ENCODE data around the gene LIN28A.
A peak's percentile ranks its signal among the peaks of the same experiment; 100 is the strongest.
"Not testable (repeated sequence)": the region's sequence is repeated elsewhere in the genome, so short reads cannot be mapped to it uniquely, and the experiment has no call there.

The LIN28A gene

GRCh38 chr1:26368486-26368885, 42.1 kb upstream of the LIN28A start:
- no peaks in the 10 kb centered on the region for H3K36me3 ChIP-seq (ENCODE audit: control insufficient read depth in 1 of 2, insufficient read depth in 2 of 2, low read depth in 1 of 2, low read length in 2 of 2)
- H3K27ac ChIP-seq (ENCODE audit: low read length, poor library complexity, severe bottlenecking), result no peak overlapping the region
- no peak overlapping the region for H2AFZ ChIP-seq (ENCODE audit: low read depth, low read length)
- no peak overlapping the region for H3K4me2 ChIP-seq (ENCODE audit: low read length, poor library complexity, severe bottlenecking)
- H2BK15ac ChIP-seq (ENCODE audit: low read depth, poor library complexity, severe bottlenecking), result no peak overlapping the region
- H2BK12ac ChIP-seq (ENCODE audit: low read length in 2 of 2), result no peak overlapping the region
- no peak overlapping the region for H3K9ac ChIP-seq (ENCODE audit: low read length)
- no peak overlapping the region for H4K91ac ChIP-seq (ENCODE audit: low read length)
- no peak overlapping the region for H3K4ac ChIP-seq (ENCODE audit: low read depth in 1 of 2, low read length in 2 of 2)
- WGBS, result 99% methylated on average over 3 of the region's 3 CpGs
- H3K14ac ChIP-seq (ENCODE audit: low read length in 2 of 2), result no peak overlapping the region
- no peak overlapping the region for H3K18ac ChIP-seq (ENCODE audit: low read depth in 1 of 2, low read length in 2 of 2)
- no peak for DNase-seq
- H4K8ac ChIP-seq (ENCODE audit: low read length), result no peak overlapping the region
- no peak overlapping the region for H2BK5ac ChIP-seq (ENCODE audit: low read depth, low read length, poor library complexity, severe bottlenecking)
- no peak overlapping the region for H3K23ac ChIP-seq (ENCODE audit: low read length in 2 of 2)
- no peak overlapping the region for H2BK120ac ChIP-seq (ENCODE audit: low read depth, low read length)
- no peaks in the 10 kb centered on the region for H3K9me3 ChIP-seq (ENCODE audit: control insufficient read depth, low read length)
- H3K4me1 ChIP-seq (ENCODE audit: control insufficient read depth, insufficient read depth, low read depth, low read length), result peaks cover 2% of the 10 kb centered on the region
- no peaks in the 10 kb centered on the region for H3K79me1 ChIP-seq (replicated peaks; ENCODE audit: low read length, poor library complexity, severe bottlenecking)
- peaks cover 35 to 51% of the 10 kb centered on the region in 2 experiments for H3K27me3 ChIP-seq (ENCODE audit: control insufficient read depth in 1 of 2, insufficient read depth in 1 of 2, low read length in 2 of 2)
- no peak overlapping the region for H3K4me3 ChIP-seq (ENCODE audit: insufficient read depth in 1 of 2, low read depth in 1 of 2, low read length in 2 of 2)
- H2AK5ac ChIP-seq (ENCODE audit: low read length, severe bottlenecking), result no peak overlapping the region

GRCh38 chr1:26370591-26371382, 39.8 kb upstream of the LIN28A start:
- no peak overlapping the region for H3K4me2 ChIP-seq (ENCODE audit: low read length, poor library complexity, severe bottlenecking)
- no peak overlapping the region for H3K18ac ChIP-seq (ENCODE audit: low read depth in 1 of 2, low read length in 2 of 2)
- no peak overlapping the region for H2AFZ ChIP-seq (ENCODE audit: low read depth, low read length)
- H2BK12ac ChIP-seq (ENCODE audit: low read length in 2 of 2), result no peak overlapping the region
- no peak overlapping the region for H2BK5ac ChIP-seq (ENCODE audit: low read depth, low read length, poor library complexity, severe bottlenecking)
- no peak overlapping the region for H3K14ac ChIP-seq (ENCODE audit: low read length in 2 of 2)
- peaks cover 20 to 36% of the 10 kb centered on the region in 2 experiments for H3K27me3 ChIP-seq (ENCODE audit: control insufficient read depth in 1 of 2, insufficient read depth in 1 of 2, low read length in 2 of 2)
- H3K79me1 ChIP-seq (replicated peaks; ENCODE audit: low read length, poor library complexity, severe bottlenecking), result no peaks in the 10 kb centered on the region
- H3K36me3 ChIP-seq (ENCODE audit: control insufficient read depth in 1 of 2, insufficient read depth in 2 of 2, low read depth in 1 of 2, low read length in 2 of 2), result no peaks in the 10 kb centered on the region
- 57% methylated on average over 6 of the region's 6 CpGs for WGBS
- H3K4me3 ChIP-seq (ENCODE audit: insufficient read depth in 1 of 2, low read depth in 1 of 2, low read length in 2 of 2), result no peak overlapping the region
- no peak overlapping the region for H2AK5ac ChIP-seq (ENCODE audit: low read length, severe bottlenecking)
- H4K8ac ChIP-seq (ENCODE audit: low read length), result no peak overlapping the region
- H2BK120ac ChIP-seq (ENCODE audit: low read depth, low read length), result no peak overlapping the region
- no peak overlapping the region for H3K9ac ChIP-seq (ENCODE audit: low read length)
- H4K91ac ChIP-seq (ENCODE audit: low read length), result no peak overlapping the region
- peak overlapping the region; percentile 30 for H2BK15ac ChIP-seq (ENCODE audit: low read depth, poor library complexity, severe bottlenecking)
- peaks cover 2% of the 10 kb centered on the region for H3K4me1 ChIP-seq (ENCODE audit: control insufficient read depth, insufficient read depth, low read depth, low read length)
- H3K27ac ChIP-seq (ENCODE audit: low read length, poor library complexity, severe bottlenecking), result no peak overlapping the region
- H3K23ac ChIP-seq (ENCODE audit: low read length in 2 of 2), result no peak overlapping the region
- H3K4ac ChIP-seq (ENCODE audit: low read depth in 1 of 2, low read length in 2 of 2), result no peak overlapping the region
- no peak for DNase-seq
- H3K9me3 ChIP-seq (ENCODE audit: control insufficient read depth, low read length), result no peaks in the 10 kb centered on the region

GRCh38 chr1:26372039-26372438, 38.6 kb upstream of the LIN28A start:
- no peaks in the 10 kb centered on the region for H3K9me3 ChIP-seq (ENCODE audit: control insufficient read depth, low read length)
- H3K4ac ChIP-seq (ENCODE audit: low read depth in 1 of 2, low read length in 2 of 2), result no peak overlapping the region
- H2BK12ac ChIP-seq (ENCODE audit: low read length in 2 of 2), result no peak overlapping the region
- peaks cover 2% of the 10 kb centered on the region for H3K4me1 ChIP-seq (ENCODE audit: control insufficient read depth, insufficient read depth, low read depth, low read length)
- no peak overlapping the region for H2BK5ac ChIP-seq (ENCODE audit: low read depth, low read length, poor library complexity, severe bottlenecking)
- no peak overlapping the region for H3K23ac ChIP-seq (ENCODE audit: low read length in 2 of 2)
- no peak overlapping the region for H3K27ac ChIP-seq (ENCODE audit: low read length, poor library complexity, severe bottlenecking)
- no peak overlapping the region for H4K91ac ChIP-seq (ENCODE audit: low read length)
- H3K18ac ChIP-seq (ENCODE audit: low read depth in 1 of 2, low read length in 2 of 2), result no peak overlapping the region
- no peak overlapping the region for H3K4me2 ChIP-seq (ENCODE audit: low read length, poor library complexity, severe bottlenecking)
- H2AFZ ChIP-seq (ENCODE audit: low read depth, low read length), result no peak overlapping the region
- no peak overlapping the region for H2BK15ac ChIP-seq (ENCODE audit: low read depth, poor library complexity, severe bottlenecking)
- H3K4me3 ChIP-seq (ENCODE audit: insufficient read depth in 1 of 2, low read depth in 1 of 2, low read length in 2 of 2), result no peak overlapping the region
- no peak overlapping the region for H2AK5ac ChIP-seq (ENCODE audit: low read length, severe bottlenecking)
- no peaks in the 10 kb centered on the region for H3K79me1 ChIP-seq (replicated peaks; ENCODE audit: low read length, poor library complexity, severe bottlenecking)
- H3K36me3 ChIP-seq (ENCODE audit: control insufficient read depth in 1 of 2, insufficient read depth in 2 of 2, low read depth in 1 of 2, low read length in 2 of 2), result no peaks in the 10 kb centered on the region
- H2BK120ac ChIP-seq (ENCODE audit: low read depth, low read length), result no peak overlapping the region
- H3K9ac ChIP-seq (ENCODE audit: low read length), result no peak overlapping the region
- H3K14ac ChIP-seq (ENCODE audit: low read length in 2 of 2), result no peak overlapping the region
- WGBS, result 92% methylated on average over 5 of the region's 5 CpGs
- no peak overlapping the region for H4K8ac ChIP-seq (ENCODE audit: low read length)
- no peak for DNase-seq
- peaks cover 20 to 36% of the 10 kb centered on the region in 2 experiments for H3K27me3 ChIP-seq (ENCODE audit: control insufficient read depth in 1 of 2, insufficient read depth in 1 of 2, low read length in 2 of 2)

GRCh38 chr1:26372611-26373010, 38.0 kb upstream of the LIN28A start, which contains the start of gene ZNF683:
ZNF683 (minus strand) TSS chr1:26372750; CDS start chr1:26368571, 4,179 bp downstream.
- H3K9ac ChIP-seq (ENCODE audit: low read length); H4K8ac ChIP-seq (ENCODE audit: low read length); DNase-seq; H2BK120ac ChIP-seq (ENCODE audit: low read depth, low read length); H2AK5ac ChIP-seq (ENCODE audit: low read length, severe bottlenecking); H3K79me1 ChIP-seq (replicated peaks; ENCODE audit: low read length, poor library complexity, severe bottlenecking); H3K4me2 ChIP-seq (ENCODE audit: low read length, poor library complexity, severe bottlenecking); H4K91ac ChIP-seq (ENCODE audit: low read length); H2AFZ ChIP-seq (ENCODE audit: low read depth, low read length); H3K4ac ChIP-seq (ENCODE audit: low read depth in 1 of 2, low read length in 2 of 2); H3K9me3 ChIP-seq (ENCODE audit: control insufficient read depth, low read length); H3K27ac ChIP-seq (ENCODE audit: low read length, poor library complexity, severe bottlenecking); H3K14ac ChIP-seq (ENCODE audit: low read length in 2 of 2); H2BK15ac ChIP-seq (ENCODE audit: low read depth, poor library complexity, severe bottlenecking); H3K36me3 ChIP-seq (ENCODE audit: control insufficient read depth in 1 of 2, insufficient read depth in 2 of 2, low read depth in 1 of 2, low read length in 2 of 2); H3K23ac ChIP-seq (ENCODE audit: low read length in 2 of 2); H3K4me3 ChIP-seq (ENCODE audit: insufficient read depth in 1 of 2, low read depth in 1 of 2, low read length in 2 of 2); H2BK12ac ChIP-seq (ENCODE audit: low read length in 2 of 2); H3K18ac ChIP-seq (ENCODE audit: low read depth in 1 of 2, low read length in 2 of 2); H3K4me1 ChIP-seq (ENCODE audit: control insufficient read depth, insufficient read depth, low read depth, low read length); H2BK5ac ChIP-seq (ENCODE audit: low read depth, low read length, poor library complexity, severe bottlenecking): not testable (repeated sequence)
- 94% methylated on average over 3 of the region's 3 CpGs for WGBS
- H3K27me3 ChIP-seq (ENCODE audit: control insufficient read depth in 1 of 2, insufficient read depth in 1 of 2, low read length in 2 of 2), result peaks cover 15 to 31% of the 10 kb centered on the region in 2 experiments
